Measurements from ENCODE around the gene RALGAPA2.

DNA sequence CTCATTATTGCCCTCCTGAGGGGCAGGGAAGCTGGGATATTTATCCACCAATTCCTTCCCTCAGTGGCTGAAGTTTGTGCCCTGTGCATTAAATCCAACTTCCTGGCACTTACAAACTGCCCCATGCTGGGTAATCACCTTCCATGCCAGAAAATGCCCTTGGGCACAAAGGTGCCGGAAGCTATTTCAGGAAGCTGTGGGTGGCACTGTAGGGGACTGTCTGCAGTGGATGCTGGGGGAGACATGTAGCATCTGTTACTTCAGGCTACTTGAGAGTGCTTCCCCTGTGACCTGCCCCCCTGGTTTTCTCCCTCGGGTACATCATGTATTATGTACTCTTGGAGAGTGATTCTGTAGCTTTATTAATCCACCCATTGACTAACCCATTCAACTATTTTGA lies 24.7 kb upstream of the RALGAPA2 start:
- TF ChIP-seq POLR2A (IDR thresholded peaks at IDR 0.05) = no peak
- TF ChIP-seq, protein P1, sequence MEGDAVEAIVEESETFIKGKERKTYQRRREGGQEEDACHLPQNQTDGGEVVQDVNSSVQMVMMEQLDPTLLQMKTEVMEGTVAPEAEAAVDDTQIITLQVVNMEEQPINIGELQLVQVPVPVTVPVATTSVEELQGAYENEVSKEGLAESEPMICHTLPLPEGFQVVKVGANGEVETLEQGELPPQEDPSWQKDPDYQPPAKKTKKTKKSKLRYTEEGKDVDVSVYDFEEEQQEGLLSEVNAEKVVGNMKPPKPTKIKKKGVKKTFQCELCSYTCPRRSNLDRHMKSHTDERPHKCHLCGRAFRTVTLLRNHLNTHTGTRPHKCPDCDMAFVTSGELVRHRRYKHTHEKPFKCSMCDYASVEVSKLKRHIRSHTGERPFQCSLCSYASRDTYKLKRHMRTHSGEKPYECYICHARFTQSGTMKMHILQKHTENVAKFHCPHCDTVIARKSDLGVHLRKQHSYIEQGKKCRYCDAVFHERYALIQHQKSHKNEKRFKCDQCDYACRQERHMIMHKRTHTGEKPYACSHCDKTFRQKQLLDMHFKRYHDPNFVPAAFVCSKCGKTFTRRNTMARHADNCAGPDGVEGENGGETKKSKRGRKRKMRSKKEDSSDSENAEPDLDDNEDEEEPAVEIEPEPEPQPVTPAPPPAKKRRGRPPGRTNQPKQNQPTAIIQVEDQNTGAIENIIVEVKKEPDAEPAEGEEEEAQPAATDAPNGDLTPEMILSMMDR (IDR thresholded peaks at IDR 0.05) = no peak

Measured in body of pancreas (tissue), 4 donors.